ENCODE measurements around the gene FCN1.

FCN1 gene

DNA sequence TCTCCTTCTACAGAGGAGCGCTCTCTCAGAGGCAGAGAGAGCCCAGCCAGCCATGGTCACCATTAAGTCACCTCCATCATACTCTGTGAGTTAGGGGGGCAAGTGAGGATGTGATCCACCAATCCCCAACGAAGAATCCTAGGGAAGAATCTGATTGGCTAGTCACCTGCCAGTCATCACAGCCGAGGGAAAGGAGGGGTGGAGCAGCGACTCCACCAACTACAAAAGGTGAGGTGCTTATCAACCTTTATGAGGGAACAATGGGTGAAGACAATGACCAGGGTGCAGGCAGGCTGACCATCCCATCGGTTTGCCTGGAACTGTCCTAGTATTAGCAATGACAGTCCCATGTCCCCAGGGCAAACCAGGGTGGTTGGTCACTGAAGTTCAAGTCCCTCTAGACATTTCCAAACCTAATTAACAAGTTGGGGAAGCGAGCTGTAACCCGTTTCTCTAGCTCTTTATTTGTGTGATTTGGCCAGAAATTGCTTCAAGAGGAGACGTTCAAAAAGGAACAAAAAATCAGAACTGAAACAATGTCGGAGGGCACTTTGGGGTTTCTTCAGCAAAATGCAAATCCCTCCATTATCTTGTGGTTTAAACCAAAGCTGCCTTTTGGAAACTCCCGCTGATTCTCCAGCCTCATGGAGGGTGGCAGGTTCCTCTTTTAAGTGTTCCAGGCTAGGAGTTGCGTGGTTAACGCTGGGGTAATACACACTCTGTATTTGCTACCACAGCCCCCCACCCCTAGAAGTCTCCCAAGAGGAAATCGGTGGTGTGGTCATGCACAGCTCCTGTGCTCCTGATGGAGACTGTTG, 18.8 kb upstream of the FCN1 start:
- no peak for DNase-seq

GRCh38 chr9:134935701-134936345, 18.1 kb upstream of the FCN1 start:
- no peak for DNase-seq

DNA sequence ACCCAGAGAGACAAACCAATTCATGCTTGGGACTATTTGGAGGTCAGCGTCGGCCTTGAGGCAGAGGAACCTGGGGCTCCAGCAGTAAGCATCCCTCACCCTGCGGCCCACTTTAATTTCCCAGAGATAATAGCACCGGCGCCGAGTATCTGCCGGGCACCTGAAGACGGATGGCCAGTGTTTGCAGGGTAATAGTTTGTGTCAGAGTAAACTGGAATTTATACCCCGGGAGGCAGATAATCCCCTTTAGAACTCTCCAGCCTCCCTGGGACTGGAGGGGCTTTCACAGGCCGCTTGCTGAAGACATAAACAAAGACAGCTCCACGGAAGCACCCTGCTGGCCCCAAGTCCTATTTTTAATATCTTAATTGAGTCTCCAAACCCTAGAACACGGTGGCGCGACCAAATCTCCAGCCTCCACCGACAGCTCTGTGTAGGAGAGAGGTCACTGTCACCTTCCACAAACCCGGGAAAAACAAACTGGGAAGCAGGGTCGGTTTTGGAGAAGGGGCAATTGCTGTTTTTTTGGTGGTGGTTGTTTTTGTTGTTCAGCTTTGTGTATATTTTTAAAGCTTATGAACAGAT, 17.4 kb upstream of the FCN1 start:
- no peak for DNase-seq

DNA sequence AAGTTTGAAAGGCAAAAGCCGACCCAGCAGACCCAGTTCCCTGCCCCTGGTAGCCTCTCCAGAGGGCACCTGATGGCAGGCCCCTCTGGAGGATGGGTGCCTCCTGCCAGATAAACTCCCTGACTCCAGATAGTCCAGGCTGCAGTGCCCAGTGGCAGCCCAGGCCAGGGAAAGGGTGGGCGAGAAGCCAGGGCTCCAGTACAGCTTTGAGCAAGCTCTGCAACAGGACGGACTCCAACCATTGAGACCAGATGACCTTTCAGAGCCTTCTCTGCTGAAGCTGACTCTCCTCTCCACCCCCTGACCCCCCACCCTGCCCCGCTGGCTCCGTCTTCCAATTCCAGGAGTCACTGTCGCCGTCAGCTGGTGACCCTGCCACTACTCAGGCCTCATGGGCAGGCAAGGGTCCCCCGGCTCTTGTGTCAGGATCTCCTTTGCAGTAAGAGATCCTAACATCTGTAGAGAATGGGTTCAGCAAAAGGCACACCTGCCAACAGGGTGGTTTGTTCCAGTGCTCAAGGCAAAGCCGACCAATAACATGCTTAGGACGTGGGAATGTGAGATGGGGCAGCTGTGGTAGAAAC, 15.5 kb upstream of the FCN1 start:
- DNase-seq = no peak

GRCh38 chr9:134932606-134933005, 14.9 kb upstream of the FCN1 start:
- no peak for DNase-seq

GRCh38 chr9:134932171-134932570, 14.5 kb upstream of the FCN1 start:
- DNase-seq = no peak

DNA sequence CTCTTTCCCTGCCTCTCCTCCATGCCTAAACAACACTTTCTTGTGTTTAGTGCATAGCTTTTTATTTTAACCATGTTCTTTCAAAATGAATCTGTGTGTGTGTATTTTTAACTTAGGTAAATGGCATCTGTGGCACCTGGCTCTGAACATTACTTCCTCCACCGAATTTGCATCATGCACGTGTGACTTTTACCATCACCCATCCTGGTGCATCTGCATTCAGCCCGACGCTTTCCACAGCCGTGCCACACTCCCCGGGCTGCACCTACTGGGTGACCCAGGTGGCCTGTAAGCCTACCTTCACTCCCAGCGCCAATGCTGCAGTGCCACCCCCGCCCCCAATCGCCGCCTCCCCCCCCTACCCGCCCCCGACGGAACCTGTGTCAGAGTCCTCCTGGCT, 12.7 kb upstream of the FCN1 start:
- no peak for DNase-seq

- no peak for DNase-seq
Measured at GRCh38 chr9:134929193-134930158, 11.8 kb upstream of the FCN1 start.

GRCh38 chr9:134928436-134929192, 10.9 kb upstream of the FCN1 start:
- DNase-seq = no peak

DNA sequence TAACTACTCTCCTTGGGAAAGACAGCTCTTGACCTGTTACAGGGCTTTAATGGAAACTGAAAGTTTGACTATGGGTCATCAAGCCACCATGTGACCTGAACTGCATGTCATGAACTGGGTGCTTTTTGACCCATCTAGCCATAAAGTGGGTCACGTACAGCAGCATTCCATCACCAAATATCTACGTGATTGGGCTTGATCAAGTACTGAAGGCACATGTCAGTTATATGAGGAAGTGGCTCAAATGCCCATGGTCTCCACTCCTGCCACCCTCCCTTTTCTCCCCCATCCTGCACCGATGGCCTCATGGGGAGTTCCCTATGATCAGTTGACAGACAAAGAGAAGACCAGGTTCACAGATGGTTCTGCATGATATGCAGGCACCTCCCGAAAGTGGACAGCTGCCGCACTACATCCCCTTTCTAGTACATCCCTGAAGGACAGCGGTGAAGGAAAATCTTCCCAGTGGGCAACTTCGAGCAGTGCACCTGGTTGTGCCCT, 7.3 kb upstream of the FCN1 start:
- DNase-seq = no peak

DNA sequence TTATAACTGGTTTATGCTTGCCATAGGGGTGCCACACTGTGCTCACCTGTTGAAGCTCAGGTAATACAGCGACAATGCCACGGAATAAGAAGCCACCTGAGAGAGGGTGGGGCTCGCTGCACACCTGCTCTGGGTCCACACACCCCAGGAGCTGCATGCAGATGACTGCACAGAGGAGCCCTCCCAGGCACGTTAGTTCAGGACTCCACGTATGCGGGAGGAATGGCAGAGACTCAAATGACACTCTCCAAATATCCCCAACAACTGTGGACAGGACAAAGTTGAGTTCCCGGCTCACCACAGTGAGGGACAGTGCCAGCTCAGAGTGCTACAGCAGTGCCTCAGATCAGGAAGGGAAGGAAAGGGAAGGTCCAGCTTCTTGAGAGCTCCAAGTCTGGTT, 5.8 kb upstream of the FCN1 start:
- DNase-seq = no peak

- no peak for DNase-seq
Measured at GRCh38 chr9:134922932-134923240, 5.2 kb upstream of the FCN1 start.

- no peak for DNase-seq
Measured at GRCh38 chr9:134922066-134922931, 4.6 kb upstream of the FCN1 start.

GRCh38 chr9:134919303-134919702, 1.6 kb upstream of the FCN1 start:
- DNase-seq = no peak

DNA sequence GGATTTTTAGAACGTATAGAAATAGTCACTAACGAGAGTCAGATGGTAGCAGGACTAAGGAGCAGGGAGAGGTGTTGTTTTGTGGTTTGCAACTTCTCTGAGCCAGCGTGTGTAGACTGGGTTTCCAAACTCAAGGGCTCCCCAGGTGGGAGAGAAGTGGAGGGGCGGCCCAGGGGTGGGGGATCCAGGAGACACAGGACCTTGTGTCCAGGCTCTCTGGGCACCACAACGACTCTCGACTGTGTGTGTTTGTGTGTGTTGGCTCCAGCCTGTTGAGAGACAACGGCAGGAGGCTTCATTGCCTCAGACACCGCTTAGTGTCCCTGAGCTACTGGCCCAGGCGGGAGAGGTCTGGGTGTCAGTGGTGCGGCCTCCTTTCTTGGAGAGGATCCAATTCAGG, 934 bp upstream of the FCN1 start:
- DNase-seq = no peak

DNA sequence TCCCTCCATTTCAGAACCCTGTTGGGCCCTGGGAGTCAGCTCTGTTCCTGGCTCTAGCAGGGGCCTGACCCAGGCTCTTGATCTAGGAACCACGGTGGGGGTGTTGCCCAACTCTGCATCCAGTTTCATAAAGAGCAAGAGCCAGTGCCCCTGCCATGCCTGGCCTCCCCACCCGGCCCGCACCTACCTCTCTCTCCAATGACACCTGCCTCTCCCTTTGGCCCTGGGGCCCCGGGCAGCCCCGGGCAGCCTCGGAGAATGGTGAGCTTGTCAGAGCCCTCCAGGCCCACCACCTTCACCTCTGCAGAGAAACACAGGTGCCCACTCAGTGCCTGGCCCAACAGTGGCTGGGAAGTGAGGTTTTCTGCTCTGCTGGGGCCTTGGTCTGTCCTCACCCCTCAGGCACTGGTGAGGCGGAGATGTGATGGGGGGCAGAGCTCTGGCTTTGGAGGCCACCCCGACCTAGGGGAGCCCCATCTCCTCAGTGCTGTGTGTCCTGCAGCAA, 1.5 kb downstream of the FCN1 start:
- no peak for DNase-seq

- DNase-seq = no peak
Measured at GRCh38 chr9:134915046-134915985, 2.4 kb downstream of the FCN1 start.

DNA sequence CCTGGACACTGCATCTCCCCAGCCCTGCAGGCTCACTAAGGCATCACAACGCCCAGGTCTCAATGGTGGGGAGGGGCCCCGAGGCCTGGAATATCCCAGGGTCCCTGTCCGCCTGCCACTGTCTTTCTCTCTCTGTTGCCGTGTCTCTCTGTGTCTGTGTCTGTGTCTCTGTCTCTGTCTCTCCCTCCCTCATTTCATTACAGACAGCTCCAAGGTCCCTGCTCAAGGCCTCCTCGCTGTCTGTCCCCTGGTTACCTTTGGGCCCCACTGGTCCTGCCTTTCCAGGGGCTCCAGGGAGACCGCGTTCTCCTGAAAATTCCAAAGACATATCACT, 3.2 kb downstream of the FCN1 start:
- no peak for DNase-seq

DNA sequence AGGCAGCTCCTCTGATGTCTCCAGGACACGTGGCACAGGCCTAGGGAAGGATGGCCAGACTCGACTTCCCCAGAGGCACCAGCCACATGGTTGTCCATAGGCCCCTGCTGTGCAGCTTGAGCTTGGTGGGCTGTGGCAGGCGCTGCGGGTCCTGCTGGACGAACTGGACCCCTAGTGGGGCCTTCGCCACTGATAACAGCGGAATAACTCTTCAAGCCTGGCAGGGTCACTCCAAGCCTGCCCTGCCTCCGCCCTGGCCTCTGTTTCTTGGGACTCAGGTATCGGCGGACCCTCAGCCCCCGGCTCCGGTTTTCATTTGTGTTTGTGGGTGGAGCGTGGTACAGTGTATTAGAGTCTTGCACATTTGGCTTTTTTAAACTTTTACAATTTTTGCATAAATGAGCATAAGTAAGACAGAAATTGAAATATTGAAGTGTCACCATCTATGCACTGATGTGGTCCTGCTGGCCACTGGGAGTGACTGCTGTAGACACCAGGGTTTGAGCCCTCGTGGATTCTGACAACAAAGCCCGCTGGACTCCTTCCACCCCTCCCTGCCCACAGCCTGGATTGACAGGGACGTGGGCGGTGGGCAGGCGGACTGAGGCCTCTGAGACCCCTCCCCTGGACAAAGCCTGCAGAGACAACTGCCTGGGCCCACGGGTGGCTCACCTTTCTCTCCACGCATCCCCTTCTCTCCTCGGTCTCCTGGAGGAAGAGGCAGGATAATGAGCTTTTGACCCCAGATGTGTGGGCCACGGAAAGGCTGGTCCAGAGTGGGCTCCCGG, 3.8 kb downstream of the FCN1 start:
- no peak for DNase-seq
